Activated naive CD4-positive, alpha-beta T cell treated with anti-CD3 and anti-CD28 coated beads for 36 hours (primary cell): ENCODE measurements around the gene BAD. TPM values are rescaled to one million over a fixed set of nuclear protein-coding genes. Genes with fewer than 3 reads are reported as not detected.

Source experiments
- CTCF ChIA-PET: fragments of 350-600 bp; sonication (Branson Sonifier 250); formaldehyde crosslinking; loops from one replicate; lab custom pipeline; 2021; ENCODE audit warnings: antibody characterized with exemption; lab: Charles Lee
- DNase-seq: peaks from one replicate; pipeline ENCODE4 v3.0.0-alpha.2; 2020
- H3K27ac Mint-ChIP-seq: one replicate; pipeline ENCODE4 v1.8.0; 2021; ENCODE audit warnings: mild to moderate bottlenecking, mixed read lengths
- H3K27me3 Mint-ChIP-seq: one replicate; pipeline ENCODE4 v1.8.0; 2021; ENCODE audit warnings: low read depth, mixed read lengths
- H3K36me3 Mint-ChIP-seq: one replicate; pipeline ENCODE4 v1.8.0; 2021; ENCODE audit warnings: low read depth, mixed read lengths
- H3K4me1 Mint-ChIP-seq: one replicate; pipeline ENCODE4 v1.8.0; 2021; ENCODE audit warnings: low read depth, mixed read lengths
- H3K4me3 Mint-ChIP-seq: one replicate; pipeline ENCODE4 v1.8.0; 2021; ENCODE audit warnings: mild to moderate bottlenecking, moderate library complexity, mixed read lengths
- H3K9me3 Mint-ChIP-seq: one replicate; pipeline ENCODE4 v1.8.0; 2021; ENCODE audit warnings: mixed read lengths
- intact Hi-C: fragments of 100-400 bp; cut with micrococcal nuclease; formaldehyde crosslinking; loops from one replicate; pipeline ENCODE4 v1.15.1; 2023
- total RNA-seq, 2 experiments: library from RNA; stranded (reverse); gene quantifications; one replicate each; pipeline ENCODE4 v1.2.3, GENCODE V29; 2021

Gene BAD
- total RNA-seq, 2 experiments from 2014 or later: 12.8 to 14.3 TPM

DNA sequence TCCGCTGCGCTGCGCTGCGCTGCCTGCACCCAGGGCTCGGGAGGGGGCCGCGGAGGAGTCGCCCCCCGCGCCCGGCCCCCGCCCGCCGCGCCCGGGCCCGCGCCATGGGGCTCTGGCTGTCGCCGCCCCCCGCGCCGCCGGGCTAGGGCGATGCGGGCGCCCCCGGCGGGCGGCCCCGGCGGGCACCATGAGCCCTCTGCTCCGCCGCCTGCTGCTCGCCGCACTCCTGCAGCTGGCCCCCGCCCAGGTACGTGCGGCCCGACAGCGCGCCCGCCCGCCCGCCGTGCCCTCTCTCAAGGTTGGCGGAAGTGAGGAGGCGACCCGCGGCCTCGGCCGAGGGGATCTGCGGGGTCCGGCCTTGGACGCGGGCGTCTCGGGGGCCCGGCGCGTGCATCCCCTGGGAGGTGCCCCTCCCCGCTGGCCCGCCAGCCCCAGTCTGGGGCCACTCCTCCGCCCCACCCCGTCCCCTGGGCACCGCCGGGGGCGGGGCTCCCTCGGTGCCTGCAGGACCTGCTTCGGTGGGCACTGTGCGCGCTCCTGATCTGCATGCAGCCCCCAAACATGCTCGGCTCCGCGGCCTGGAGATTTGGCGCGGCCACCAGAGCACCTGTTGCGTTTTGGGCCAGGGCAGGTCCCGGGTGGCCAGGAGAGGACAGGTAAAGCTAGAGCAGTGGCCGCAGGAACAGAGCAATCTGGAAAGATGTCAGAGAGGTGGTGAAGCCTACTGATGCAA is 49.7 kb downstream of the BAD start:
- H3K4me1 Mint-ChIP-seq: peaks cover 31% of the 10 kb centered on the region
- H3K9me3 Mint-ChIP-seq: no peaks in the 10 kb centered on the region
- intact Hi-C loops: no loop called here
- peak overlapping the region; percentile 59 for H3K27ac Mint-ChIP-seq
- H3K27me3 Mint-ChIP-seq: no peaks in the 10 kb centered on the region
- H3K4me3 Mint-ChIP-seq: peak overlapping the region; percentile 81
- DNase-seq: peak; percentile 47
- CTCF ChIA-PET: no interaction called here
- peaks cover 7% of the 10 kb centered on the region for H3K36me3 Mint-ChIP-seq

DNA sequence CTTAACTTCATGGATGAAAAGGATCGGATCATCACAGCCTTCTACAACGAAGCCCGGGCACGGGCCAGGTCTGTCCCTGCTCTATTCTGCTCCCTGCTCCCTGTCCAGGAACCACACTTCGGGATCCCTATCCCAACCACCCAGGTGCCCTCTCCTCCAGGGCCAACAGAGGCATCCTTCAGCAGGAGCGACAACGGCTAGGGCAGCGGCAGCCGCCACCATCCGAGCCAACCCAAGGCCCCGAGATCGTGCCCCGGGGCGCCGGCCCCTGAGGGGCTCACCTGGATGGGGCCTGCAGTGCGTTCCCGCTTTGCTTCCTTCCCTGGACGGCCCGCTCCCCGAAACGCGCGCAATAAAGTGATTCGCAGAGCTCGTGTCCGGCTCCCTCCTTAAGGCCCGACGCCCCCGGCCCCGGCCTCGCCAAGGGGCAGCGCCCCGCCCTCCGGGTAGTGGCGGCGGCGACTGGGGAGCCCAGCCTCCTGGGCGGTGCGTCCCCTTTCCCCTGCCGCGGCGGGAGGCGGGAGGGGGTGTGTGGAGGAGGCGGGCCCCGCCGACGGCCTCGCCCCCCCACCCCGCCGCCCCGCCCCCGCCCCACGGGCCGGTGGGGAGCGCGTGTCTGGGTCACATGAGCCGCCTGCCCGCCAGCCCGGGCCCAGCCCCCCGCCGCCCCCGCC is 50.4 kb downstream of the BAD start, which contains the start of gene VEGFB:
VEGFB (plus strand) TSS at position 672 of the 674 bp plus-strand sequence. CDS start 250 bp downstream, outside the sequence.
- Mint-ChIP-seq H3K4me3 (peak within 1 kb of the TSS; percentile 81), H3K36me3 (peaks cover 4% of the 10 kb centered on the region), H3K27ac (peak within 1 kb of the TSS; percentile 59), H3K4me1 (peaks cover 33% of the 10 kb centered on the region), H3K9me3 (no peaks in the 10 kb centered on the region), H3K27me3 (no peaks in the 10 kb centered on the region)
- intact Hi-C loops: no loop called here
- CTCF ChIA-PET: no interaction called here
- peak; percentile 57 for DNase-seq

DNA sequence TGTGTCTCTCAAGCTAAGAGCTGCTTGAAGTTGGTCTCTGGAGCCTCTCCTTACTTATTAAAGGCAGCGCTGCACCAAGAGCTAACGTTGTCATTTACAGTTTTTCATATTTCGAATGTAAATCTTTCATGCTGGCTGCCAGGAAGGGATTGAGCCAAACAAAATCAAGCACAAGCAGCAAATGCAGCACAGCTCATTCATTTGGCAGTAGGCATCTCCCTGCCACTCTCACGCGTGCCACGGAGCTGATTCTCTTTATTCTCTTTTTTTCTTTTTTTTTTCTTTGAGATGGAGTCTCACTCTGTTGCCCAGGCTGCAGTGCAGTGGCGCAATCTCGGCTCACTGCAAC is 51.5 kb downstream of the BAD start:
- H3K4me3 Mint-ChIP-seq: peak overlapping the region; percentile 61
- H3K27ac Mint-ChIP-seq: no peak overlapping the region
- H3K4me1 Mint-ChIP-seq: peaks cover 39% of the 10 kb centered on the region
- no peak for DNase-seq
- intact Hi-C loops: no loop called here
- peaks cover 4% of the 10 kb centered on the region for H3K36me3 Mint-ChIP-seq
- CTCF ChIA-PET: interaction anchor here (1.6 kb wide), 1 partner anchor 28 kb away, joined by 7 read pairs; no protein-coding TSS in a partner anchor
- no peaks in the 10 kb centered on the region for H3K27me3 Mint-ChIP-seq
- no peaks in the 10 kb centered on the region for H3K9me3 Mint-ChIP-seq

DNA sequence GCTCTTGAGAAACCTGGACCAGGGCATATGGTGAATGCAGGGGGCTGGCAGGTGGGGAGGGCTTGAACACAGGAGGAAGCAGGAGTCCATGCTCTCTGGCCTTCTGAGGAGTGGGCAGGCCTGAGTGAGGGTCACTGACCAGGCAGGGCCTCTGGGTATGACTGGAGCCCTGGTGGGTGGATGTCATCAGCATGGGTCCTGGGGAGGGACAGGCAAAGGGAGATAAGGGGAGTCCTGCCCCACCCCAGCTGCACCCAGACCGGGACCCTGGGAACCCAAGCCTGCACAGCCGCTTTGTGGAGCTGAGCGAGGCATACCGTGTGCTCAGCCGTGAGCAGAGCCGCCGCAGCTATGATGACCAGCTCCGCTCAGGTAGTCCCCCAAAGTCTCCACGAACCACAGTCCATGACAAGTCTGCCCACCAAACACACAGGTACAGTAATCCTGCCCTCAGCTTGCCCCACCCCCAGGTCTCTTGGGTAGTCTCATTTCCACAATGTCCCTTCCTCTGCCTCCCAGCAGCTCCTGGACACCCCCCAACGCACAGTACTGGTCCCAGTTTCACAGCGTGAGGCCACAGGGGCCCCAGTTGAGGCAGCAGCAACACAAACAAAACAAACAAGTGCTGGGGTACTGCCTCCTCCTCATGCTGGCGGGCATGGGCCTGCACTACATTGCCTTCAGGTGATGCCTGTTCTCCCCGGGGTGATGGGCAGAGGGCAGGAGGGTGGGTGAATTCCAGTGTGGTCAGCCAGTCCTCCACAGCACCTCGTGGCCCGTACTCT is 52.1 kb downstream of the BAD start:
- Mint-ChIP-seq H3K4me3 (peak overlapping the region; percentile 78), H3K36me3 (peaks cover 4% of the 10 kb centered on the region), H3K27ac (peak overlapping the region; percentile 39), H3K9me3 (no peaks in the 10 kb centered on the region), H3K4me1 (peaks cover 44% of the 10 kb centered on the region), H3K27me3 (no peaks in the 10 kb centered on the region)
- intact Hi-C loops: no loop called here
- CTCF ChIA-PET: interaction anchor here (1.6 kb wide), 1 partner anchor 28 kb away, joined by 7 read pairs; no protein-coding TSS in a partner anchor
- no peak for DNase-seq

DNA sequence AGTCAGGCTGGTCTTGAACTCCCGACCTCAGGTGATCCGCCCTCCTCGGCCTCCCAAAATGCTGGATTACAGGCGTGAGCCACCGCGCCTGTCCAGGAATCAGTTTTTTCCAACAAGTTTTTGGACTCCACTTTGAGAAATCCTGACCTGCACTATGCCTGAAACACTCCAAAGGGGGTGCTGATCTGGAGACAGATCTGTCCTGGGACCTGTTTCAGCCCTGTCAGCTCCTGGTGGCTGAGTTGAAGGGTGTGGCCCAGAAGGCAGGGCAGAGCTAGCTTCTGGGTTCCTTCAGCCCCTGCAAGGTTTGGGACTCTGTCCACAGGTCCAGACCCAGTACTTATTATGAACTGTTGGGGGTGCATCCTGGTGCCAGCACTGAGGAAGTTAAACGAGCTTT is 52.9 kb downstream of the BAD start:
- Mint-ChIP-seq H3K4me1 (peaks cover 47% of the 10 kb centered on the region), H3K27me3 (no peaks in the 10 kb centered on the region), H3K27ac (no peak overlapping the region), H3K4me3 (peak overlapping the region; percentile 78), H3K9me3 (no peaks in the 10 kb centered on the region), H3K36me3 (peaks cover 3% of the 10 kb centered on the region)
- no peak for DNase-seq
- CTCF ChIA-PET: interaction anchor here (1.6 kb wide), 1 partner anchor 27 kb away, joined by 7 read pairs; no protein-coding TSS in a partner anchor
- intact Hi-C loops: loop anchor here (2.0 kb wide), 1 partner anchor 15 kb away; the partner anchor contains the start of gene PPP1R14B

DNA sequence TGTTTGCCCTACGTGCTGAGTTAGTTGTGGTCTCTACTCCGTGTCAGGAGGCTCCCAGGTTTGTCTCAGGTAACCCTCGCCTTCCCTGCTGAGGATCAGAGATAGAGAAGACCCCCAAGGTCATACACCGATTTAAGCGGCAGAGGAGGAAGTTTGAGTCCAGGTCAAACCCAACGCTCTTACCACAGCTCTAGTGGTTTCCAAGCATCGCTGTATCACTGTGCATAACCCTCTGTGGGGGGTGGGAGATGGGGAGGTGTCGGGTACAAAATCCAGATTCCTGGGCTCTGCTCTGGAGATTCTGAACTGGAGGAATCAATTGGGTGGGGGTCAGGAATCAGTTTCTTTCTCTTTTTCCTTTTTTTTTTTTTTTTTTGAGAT is 53.5 kb downstream of the BAD start:
- CTCF ChIA-PET: no interaction called here
- H3K4me1 Mint-ChIP-seq: peaks cover 47% of the 10 kb centered on the region

DNA sequence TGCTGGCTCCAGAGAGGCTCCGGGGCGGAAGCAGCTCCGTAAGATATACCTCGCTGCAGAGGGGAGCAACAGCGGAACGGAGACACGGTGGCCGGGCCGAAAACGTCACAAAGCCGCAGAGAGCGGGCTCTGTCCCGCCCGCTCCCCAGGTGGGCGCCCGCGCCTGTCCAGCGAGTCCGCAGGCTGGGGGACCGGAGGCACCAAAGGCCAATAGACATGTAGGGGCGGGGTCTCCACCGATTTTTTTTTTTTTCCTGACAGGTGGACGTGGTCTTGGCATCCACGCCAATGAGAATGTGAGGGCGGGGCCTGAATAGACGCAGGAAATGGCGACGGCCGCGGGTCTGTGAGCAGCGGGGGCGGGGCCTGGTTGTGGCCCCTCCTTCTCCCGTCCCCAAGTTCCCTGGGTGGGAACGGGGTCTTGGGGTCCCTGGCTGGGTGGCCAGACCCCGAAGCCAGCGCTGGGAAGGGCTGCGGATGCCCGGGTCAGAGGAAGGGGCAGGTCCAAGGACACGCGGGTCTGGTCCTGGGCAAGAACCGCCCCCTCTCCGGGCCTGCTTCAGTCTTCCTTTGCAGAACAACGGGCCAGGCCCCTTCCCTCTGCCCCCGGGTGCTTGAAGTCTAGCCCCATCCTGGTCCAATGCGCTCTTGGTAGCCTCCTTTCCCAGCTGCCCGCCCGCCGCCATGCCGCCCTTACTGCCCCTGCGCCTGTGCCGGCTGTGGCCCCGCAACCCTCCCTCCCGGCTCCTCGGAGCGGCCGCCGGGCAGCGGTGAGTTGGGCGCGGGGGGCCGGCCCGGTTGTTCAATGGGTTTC is 54.1 kb downstream of the BAD start, which contains the start of gene DNAJC4:
DNAJC4 (plus strand) TSS at position 378 of the 814 bp plus-strand sequence; CDS start at position 685, 307 bp downstream.
- CTCF ChIA-PET: no interaction called here
- peak within 1 kb of the TSS; percentile 78 for H3K4me3 Mint-ChIP-seq
- peaks cover 43% of the 10 kb centered on the region for H3K4me1 Mint-ChIP-seq
- no peaks in the 10 kb centered on the region for H3K27me3 Mint-ChIP-seq
- H3K9me3 Mint-ChIP-seq: no peaks in the 10 kb centered on the region
- intact Hi-C loops: loop anchor here (1.0 to 2.0 kb wide), 5 partner anchors 11 to 75 kb away; partner anchors contain the start of genes ESRRA, FKBP2 and PPP1R14B
- peaks cover 2% of the 10 kb centered on the region for H3K36me3 Mint-ChIP-seq
- peak within 1 kb of the TSS; percentile 75 for H3K27ac Mint-ChIP-seq
- peak; percentile 94 for DNase-seq

More for the DNA sequence above, 53.5 kb downstream of the BAD start:
- Mint-ChIP-seq H3K36me3 (peaks cover 3% of the 10 kb centered on the region), H3K27ac (peak overlapping the region; percentile 75), H3K9me3 (no peaks in the 10 kb centered on the region), H3K4me3 (peak overlapping the region; percentile 78), H3K27me3 (no peaks in the 10 kb centered on the region)
- DNase-seq: no peak
- intact Hi-C loops: loop anchor here (1.0 to 2.0 kb wide), 5 partner anchors 10 to 74 kb away; partner anchors contain the start of genes ESRRA, FKBP2 and PPP1R14B

DNA sequence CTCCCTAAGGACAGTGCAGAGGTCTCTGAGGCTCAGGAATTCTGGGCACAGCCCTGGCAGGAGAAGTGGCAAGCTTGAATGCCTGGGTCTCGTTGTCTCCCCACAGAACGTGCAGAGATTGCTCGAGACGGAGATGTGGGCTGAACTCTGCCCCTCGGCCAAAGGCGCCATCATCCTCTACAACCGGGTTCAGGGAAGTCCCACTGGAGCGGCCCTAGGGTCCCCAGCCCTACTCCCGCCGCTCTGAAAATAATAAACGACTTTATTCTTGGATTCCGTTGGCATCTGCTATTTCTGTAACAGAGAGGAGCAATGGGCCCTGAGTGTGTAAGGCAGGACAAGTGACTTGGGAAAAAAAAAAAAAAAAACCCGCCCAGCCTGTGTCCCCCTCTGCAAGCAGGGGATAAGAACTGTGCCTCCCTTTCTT is 54.7 kb downstream of the BAD start:
- DNase-seq: no peak
- intact Hi-C loops: loop anchor here (1.0 to 2.0 kb wide), 5 partner anchors 12 to 76 kb away; partner anchors contain the start of genes ESRRA, FKBP2 and PPP1R14B
- H3K36me3 Mint-ChIP-seq: peaks cover 2% of the 10 kb centered on the region
- H3K27ac Mint-ChIP-seq: peak overlapping the region; percentile 71
- H3K27me3 Mint-ChIP-seq: no peaks in the 10 kb centered on the region
- H3K4me1 Mint-ChIP-seq: peaks cover 44% of the 10 kb centered on the region
- H3K9me3 Mint-ChIP-seq: no peaks in the 10 kb centered on the region
- CTCF ChIA-PET: no interaction called here
- peak overlapping the region; percentile 78 for H3K4me3 Mint-ChIP-seq

DNA sequence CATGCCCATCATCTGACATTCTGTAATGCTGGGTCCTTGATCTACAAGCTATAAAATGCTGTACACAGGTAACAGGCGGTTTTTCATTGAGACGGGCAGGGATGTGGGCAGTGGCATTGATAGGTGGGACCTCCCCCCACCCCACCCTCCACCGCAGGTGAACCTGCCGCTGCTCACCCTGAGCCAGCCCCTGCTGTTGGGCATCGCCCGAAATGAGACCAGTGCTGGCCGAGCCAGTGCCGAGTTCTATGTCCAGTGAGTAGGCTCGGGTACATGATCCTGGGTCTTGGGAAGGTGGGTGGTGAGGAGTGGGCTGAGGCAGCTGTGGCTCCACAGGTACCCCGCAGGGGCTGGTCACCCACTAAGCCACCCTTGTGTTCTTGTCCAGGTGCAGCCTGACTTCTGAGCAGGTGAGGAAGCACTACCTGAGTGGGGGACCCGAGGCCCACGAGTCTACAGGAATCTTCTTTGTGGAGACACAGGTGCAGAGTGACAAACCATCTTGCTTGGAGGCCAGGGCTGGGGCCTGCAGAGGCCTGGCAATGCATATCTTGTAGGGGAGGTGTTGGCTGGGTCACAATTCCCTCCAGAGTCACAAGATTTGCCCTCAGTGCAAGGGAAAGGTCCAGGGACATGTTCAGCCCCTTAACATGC is 55.2 kb downstream of the BAD start:
- no peaks in the 10 kb centered on the region for H3K9me3 Mint-ChIP-seq
- H3K27me3 Mint-ChIP-seq: no peaks in the 10 kb centered on the region
- H3K4me3 Mint-ChIP-seq: peak overlapping the region; percentile 78
- H3K4me1 Mint-ChIP-seq: peaks cover 44% of the 10 kb centered on the region
- peaks cover 2% of the 10 kb centered on the region for H3K36me3 Mint-ChIP-seq
- CTCF ChIA-PET: no interaction called here
- intact Hi-C loops: no loop called here
- H3K27ac Mint-ChIP-seq: no peak overlapping the region
- DNase-seq: no peak

DNA sequence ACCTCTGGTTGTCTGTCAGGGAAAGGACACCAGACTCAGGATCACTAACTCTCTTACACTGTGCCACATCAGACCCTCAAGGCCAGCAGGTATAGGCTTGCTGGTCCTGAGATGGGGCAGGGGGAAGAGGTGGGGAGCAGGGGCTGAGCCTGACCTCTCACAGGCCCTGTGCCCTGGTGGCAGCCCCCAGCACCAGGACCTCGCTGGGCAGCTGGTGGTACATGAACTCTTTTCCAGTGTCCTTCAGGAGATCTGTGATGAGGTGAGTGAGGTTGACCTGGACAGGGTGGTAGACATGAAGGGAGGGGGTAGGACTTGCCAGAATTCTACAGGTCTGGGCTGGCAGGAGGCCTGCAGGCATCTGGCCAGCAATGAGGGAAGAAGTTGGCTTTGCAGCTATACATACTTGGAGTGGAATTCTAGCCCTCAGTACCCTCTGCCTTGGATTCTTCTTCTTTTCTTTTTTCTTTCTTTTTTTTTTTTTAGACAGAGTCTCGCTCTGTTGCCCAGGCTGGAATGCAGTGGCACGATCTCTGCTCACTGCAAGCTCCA is 57.0 kb downstream of the BAD start:
- H3K27ac Mint-ChIP-seq: peak overlapping the region; percentile 85
- CTCF ChIA-PET: interaction anchor here (1.0 to 3.2 kb wide), 5 partner anchors 21 to 77 kb away, joined by 3 to 13 read pairs (median 7); partner anchors contain the start of gene FERMT3
- no peak for DNase-seq
- H3K4me3 Mint-ChIP-seq: peak overlapping the region; percentile 87
- no peaks in the 10 kb centered on the region for H3K9me3 Mint-ChIP-seq
- H3K27me3 Mint-ChIP-seq: no peaks in the 10 kb centered on the region
- H3K36me3 Mint-ChIP-seq: peaks cover 2% of the 10 kb centered on the region
- peaks cover 44% of the 10 kb centered on the region for H3K4me1 Mint-ChIP-seq
- intact Hi-C loops: no loop called here
